HCT116 (cell line): ENCODE results near the gene AQP12B. TPM values are rescaled to one million over a fixed set of nuclear protein-coding genes. Genes with fewer than 3 reads are reported as not detected.

Experiments used
- ATAC-seq: fragments of 200-7000 bp; cut with Tn5 transposase; 2 replicates; pipeline ENCODE4 v1.9.1; 2020; ENCODE audit warnings: mild to moderate bottlenecking, moderate library complexity
- BruUV-seq: library from RNA; stranded (reverse); fragments of 400-500 nt; replicated peaks from 2 replicates; lab custom pipeline; 2021; lab: Mats Ljungman, UMichigan
- CTCF ChIA-PET: fragments of 300-600 bp; sonication (Branson Sonifier 250); formaldehyde crosslinking; loops from one replicate; lab custom pipeline; 2021; ENCODE audit warnings: antibody characterized with exemption; lab: Charles Lee
- POLR2A ChIA-PET: fragments of 300-600, 350-600 bp; sonication (Branson Sonifier 250); formaldehyde crosslinking; loops from one replicate; lab custom pipeline; 2021; ENCODE audit warnings: antibody characterized with exemption; lab: Charles Lee
- RAD21 ChIA-PET, 2 experiments: fragments of 300-600 bp; sonication (Branson Sonifier 250); formaldehyde crosslinking; loops; one replicate each; lab custom pipeline; 2023; ENCODE audit warnings: low total read pairs in 2 of 2; ENCODE audit not compliant: uncharacterized antibody in 2 of 2, unreplicated experiment in 2 of 2, low non-redundant PET in 1 of 2; lab: Charles Lee
- DNase-seq: peaks from one replicate; pipeline ENCODE4 v3.0.0-alpha.2; 2010; ENCODE audit warnings: low read depth, low spot score
- H2AFZ ChIP-seq: fragments of 200-600 bp; shearing (Covaris generic), sonication (generic); 2 replicates; pipeline ENCODE4 v1.6.1; 2017; ENCODE audit warnings: low read depth, mixed run types, mixed read lengths, antibody characterized with exemption, low read length; ENCODE audit not compliant: poor library complexity, severe bottlenecking
- H3K27ac ChIP-seq: 2 replicates; pipeline ENCODE4 v1.5.1; 2012; ENCODE audit warnings: low read depth, low read length
- H3K27me3 ChIP-seq: fragments of 200-600 bp; sonication (generic); 2 replicates; pipeline ENCODE4 v1.6.1; 2016; ENCODE audit warnings: mixed run types, low read length, mixed read lengths; ENCODE audit not compliant: insufficient read depth
- H3K36me3 ChIP-seq, 2 experiments: fragments of 200-500 bp in 1 of 2; fragments of 200-600 bp in 1 of 2; sonication (Bioruptor generic) in 1 of 2; sonication (generic) in 1 of 2; 2 replicates each; pipeline versions ENCODE4 v1.5.1 to v1.6.1; 2014 to 2016; ENCODE audit warnings: low read length in 2 of 2, inconsistent platforms in 1 of 2, mixed read lengths in 1 of 2, mixed run types in 1 of 2; ENCODE audit not compliant: insufficient read depth in 2 of 2, control insufficient read depth in 1 of 2
- H3K4me1 ChIP-seq, 2 experiments: fragments of 200-600 bp in 1 of 2; sonication (generic) in 1 of 2; 2 replicates each; pipeline versions ENCODE4 v1.5.1 to v1.6.1; 2012 to 2017; ENCODE audit warnings: low read length in 2 of 2, inconsistent platforms in 1 of 2, mild to moderate bottlenecking in 1 of 2, mixed read lengths in 1 of 2, mixed run types in 1 of 2, moderate library complexity in 1 of 2; ENCODE audit not compliant: insufficient read depth in 2 of 2, control insufficient read depth in 1 of 2
- H3K4me2 ChIP-seq: fragments of 200-600 bp; sonication (generic); 2 replicates; pipeline ENCODE4 v1.6.1; 2017; ENCODE audit warnings: mixed run types, low read length, mixed read lengths
- H3K4me3 ChIP-seq, 2 experiments: fragments of 200-600 bp in 1 of 2; sonication (generic) in 1 of 2; replicated peaks in 1 of 2; 2 replicates each; pipeline ENCODE4 v1.5.1; 2011 to 2016; ENCODE audit warnings: low read length in 2 of 2, control low read depth in 1 of 2, low read depth in 1 of 2, mild to moderate bottlenecking in 1 of 2, mixed read lengths in 1 of 2, mixed run types in 1 of 2
- H3K79me2 ChIP-seq: fragments of 200-600 bp; sonication (generic); 2 replicates; pipeline ENCODE4 v1.6.1; 2017; ENCODE audit warnings: mild to moderate bottlenecking, mixed run types, low read length, moderate library complexity, mixed read lengths; ENCODE audit not compliant: insufficient read depth
- H3K9ac ChIP-seq: fragments of 200-600 bp; sonication (generic); 2 replicates; pipeline ENCODE4 v1.6.1; 2016; ENCODE audit warnings: low read length, mixed read lengths
- H3K9me2 ChIP-seq: fragments of 200-600 bp; sonication (generic), shearing (Covaris generic); 2 replicates; pipeline ENCODE4 v1.6.1; 2017; ENCODE audit warnings: mixed run types, mild to moderate bottlenecking, moderate library complexity; ENCODE audit not compliant: insufficient read depth
- H3K9me3 ChIP-seq, 2 experiments: fragments of 200-500 bp in 1 of 2; fragments of 200-600 bp in 1 of 2; sonication (Bioruptor generic) in 1 of 2; sonication (generic) in 1 of 2; 2 replicates each; pipeline ENCODE4 v1.6.1; 2014 to 2017; ENCODE audit warnings: low read length in 2 of 2, mixed read lengths in 2 of 2, inconsistent platforms in 1 of 2, low read depth in 1 of 2, mild to moderate bottlenecking in 1 of 2, mixed run types in 1 of 2, moderate library complexity in 1 of 2; ENCODE audit not compliant: control insufficient read depth in 1 of 2, insufficient read depth in 1 of 2
- H4K20me1 ChIP-seq: fragments of 200-600 bp; sonication (generic), shearing (Covaris generic); 2 replicates; pipeline ENCODE4 v1.6.1; 2017; ENCODE audit warnings: mixed run types, mild to moderate bottlenecking, moderate library complexity; ENCODE audit not compliant: insufficient read depth
- ATF3 ChIP-seq: IDR thresholded peaks from 2 replicates; pipeline ENCODE4 v1.6.1; 2012
- CBX3 ChIP-seq: IDR thresholded peaks from 2 replicates; pipeline ENCODE4 v1.6.1; 2012; ENCODE audit warnings: low read depth
- ELF1 ChIP-seq: IDR thresholded peaks from 2 replicates; pipeline ENCODE4 v1.6.1; 2012; ENCODE audit warnings: low read depth, borderline replicate concordance
- EZH2phosphoT487 ChIP-seq: fragments of 200-600 bp; IDR thresholded peaks from 2 replicates; pipeline ENCODE4 v1.6.1; 2018; ENCODE audit warnings: antibody characterized with exemption, borderline replicate concordance
- FOSL1 ChIP-seq: IDR thresholded peaks from 2 replicates; pipeline ENCODE4 v1.6.1; 2012; ENCODE audit warnings: low read depth
- POLR2A ChIP-seq: IDR thresholded peaks from 2 replicates; pipeline ENCODE4 v1.7.0; 2011; ENCODE audit warnings: borderline replicate concordance; ENCODE audit not compliant: insufficient read depth, insufficient read length; ENCODE audit errors: extremely low read depth
- RAD21 ChIP-seq: IDR thresholded peaks from 2 replicates; pipeline ENCODE4 v1.6.1; 2012; ENCODE audit warnings: low read depth, mild to moderate bottlenecking
- SRF ChIP-seq: IDR thresholded peaks from 2 replicates; pipeline ENCODE4 v1.6.1; 2012; ENCODE audit warnings: low read depth
- ZBTB33 ChIP-seq: IDR thresholded peaks from 2 replicates; pipeline ENCODE4 v1.6.1; 2011; ENCODE audit warnings: mild to moderate bottlenecking, low read length, moderate library complexity; ENCODE audit not compliant: insufficient replicate concordance; ENCODE audit errors: extremely low read depth
- intact Hi-C: fragments of 100-400 bp; cut with micrococcal nuclease; formaldehyde crosslinking; loops from 2 replicates; pipeline ENCODE4 v1.10.0; 2022
- total RNA-seq: library from RNA; stranded (reverse); gene quantifications from one replicate; pipeline ENCODE4 v1.2.1, GENCODE V29; 2021; ENCODE audit not compliant: unreplicated experiment
- TF ChIP-seq, protein P1 (sequence below): IDR thresholded peaks from 2 replicates; pipeline ENCODE4 v1.6.1; 2012
- TF ChIP-seq, protein P2 (sequence below), 3 experiments: fragments of 200-600 bp in 1 of 3; sonication (generic) in 1 of 3; IDR thresholded peaks in 2 of 3; conservative IDR thresholded peaks in 1 of 3; 2 replicates each; pipeline ENCODE4 v1.5.1; 2012 to 2017; ENCODE audit warnings: low read depth in 2 of 3, low read length in 2 of 3, antibody characterized with exemption in 1 of 3, borderline replicate concordance in 1 of 3, control low read depth in 1 of 3, mild to moderate bottlenecking in 1 of 3, mixed read lengths in 1 of 3, mixed run types in 1 of 3, moderate library complexity in 1 of 3; ENCODE audit not compliant: insufficient read depth in 1 of 3

AQP12B gene
- total RNA-seq, 1 experiment from 2014 or later: not detected

DNA sequence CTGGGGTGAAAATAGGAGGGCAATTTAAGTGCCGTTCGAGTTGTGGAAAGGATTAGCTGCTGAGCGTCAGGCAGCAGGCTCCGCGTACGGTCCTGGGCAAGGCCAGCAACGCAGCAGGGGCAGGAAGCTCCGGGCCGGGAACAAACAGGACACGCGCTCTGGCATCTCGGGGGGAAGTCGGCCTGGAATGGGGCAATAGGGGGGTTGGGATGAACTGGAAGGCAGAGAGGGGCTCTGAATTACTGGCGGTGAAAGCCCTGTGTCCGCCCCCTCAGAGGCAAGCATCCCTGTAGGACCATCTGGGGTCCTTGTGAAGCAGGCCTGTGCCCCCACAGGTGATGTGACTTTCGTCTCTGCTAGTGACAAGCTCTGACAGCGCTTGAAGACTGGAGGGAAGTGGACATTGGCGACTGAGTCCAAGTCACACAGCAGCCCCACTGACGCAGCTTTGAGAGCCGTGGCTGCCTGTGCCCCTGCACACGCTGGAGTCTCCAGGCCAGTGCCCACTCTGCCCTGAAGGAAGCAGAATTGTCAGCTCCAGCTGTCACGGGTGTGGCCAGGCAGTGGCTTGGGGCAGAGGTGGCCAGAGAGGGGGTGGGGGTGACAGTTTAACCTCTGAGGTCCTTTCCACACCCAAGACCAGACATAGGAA, 35.1 kb downstream of the AQP12B start:
- RAD21 ChIA-PET: no interaction called here
- H3K9ac ChIP-seq: no peak overlapping the region
- H3K9me3 ChIP-seq: no peaks in the 10 kb centered on the region; a peak in 1 of 4 replicates
- no peaks in the 10 kb centered on the region for H3K9me2 ChIP-seq
- BruUV-seq: no TSS peak
- H3K27ac ChIP-seq: no peak overlapping the region
- H3K4me1 ChIP-seq: no peaks in the 10 kb centered on the region
- POLR2A ChIA-PET: no interaction called here
- ATAC-seq (no peak), DNase-seq (no peak)
- H3K4me3 ChIP-seq: no peak overlapping the region
- H3K36me3 ChIP-seq: no peaks in the 10 kb centered on the region
- H4K20me1 ChIP-seq: no peaks in the 10 kb centered on the region
- intact Hi-C loops: no loop called here
- H3K79me2 ChIP-seq: no peaks in the 10 kb centered on the region
- H3K4me2 ChIP-seq: no peak overlapping the region
- H3K27me3 ChIP-seq: peaks cover 24% of the 10 kb centered on the region
- H2AFZ ChIP-seq: no peak overlapping the region
- CTCF ChIA-PET: no interaction called here
- no peak for TF ChIP-seq CBX3

DNA sequence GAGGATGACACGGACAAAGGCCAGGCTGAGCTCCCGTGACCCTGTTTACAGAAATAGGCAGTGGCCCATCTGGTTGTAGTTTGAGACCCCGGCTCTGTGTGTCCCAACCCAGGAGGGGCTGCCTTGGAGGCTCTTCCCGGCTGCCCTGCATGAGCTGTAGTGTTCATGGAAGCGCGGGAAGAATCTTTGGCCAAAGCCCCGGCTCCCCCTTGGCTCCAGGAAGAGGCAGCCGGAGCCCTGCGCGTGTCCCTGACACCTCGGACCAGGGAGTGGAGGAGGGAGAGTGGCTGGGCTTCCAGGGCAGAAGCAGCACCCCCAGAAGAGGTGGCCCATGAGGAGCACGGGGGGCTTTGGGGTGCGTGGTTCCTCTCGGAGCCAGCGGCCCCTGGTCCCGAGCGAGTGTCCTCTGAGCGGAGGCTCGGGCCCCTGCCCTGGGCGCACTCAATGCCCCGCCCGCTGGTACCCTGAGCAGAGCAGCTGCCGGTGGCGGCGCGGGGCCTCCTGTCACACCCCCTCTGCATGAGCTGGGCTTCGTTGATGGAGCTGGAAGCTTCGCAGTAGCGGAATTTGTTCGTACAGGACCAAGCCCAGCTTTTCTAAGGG, 35.7 kb downstream of the AQP12B start:
- no peak overlapping the region for H2AFZ ChIP-seq
- no peaks in the 10 kb centered on the region for H3K4me1 ChIP-seq
- no peaks in the 10 kb centered on the region for H4K20me1 ChIP-seq
- H3K4me2 ChIP-seq: no peak overlapping the region
- no peak overlapping the region for H3K4me3 ChIP-seq
- H3K9me3 ChIP-seq: no peaks in the 10 kb centered on the region; a peak in 1 of 4 replicates
- ChIA-PET RAD21 (no interaction called here), CTCF (no interaction called here), POLR2A (no interaction called here)
- ATAC-seq (no peak), DNase-seq (no peak)
- no TSS peak for BruUV-seq
- H3K79me2 ChIP-seq: no peaks in the 10 kb centered on the region
- no peaks in the 10 kb centered on the region for H3K9me2 ChIP-seq
- H3K36me3 ChIP-seq: no peaks in the 10 kb centered on the region
- peaks cover 20% of the 10 kb centered on the region for H3K27me3 ChIP-seq
- no peak overlapping the region for H3K27ac ChIP-seq
- intact Hi-C loops: no loop called here
- H3K9ac ChIP-seq: no peak overlapping the region
- TF ChIP-seq ZBTB33 (no peak), ELF1 (no peak), ATF3 (no peak), POLR2A (no peak), RAD21 (no peak), SRF (no peak), EZH2phosphoT487 (no peak), FOSL1 (no peak)
- TF ChIP-seq, protein P1, sequence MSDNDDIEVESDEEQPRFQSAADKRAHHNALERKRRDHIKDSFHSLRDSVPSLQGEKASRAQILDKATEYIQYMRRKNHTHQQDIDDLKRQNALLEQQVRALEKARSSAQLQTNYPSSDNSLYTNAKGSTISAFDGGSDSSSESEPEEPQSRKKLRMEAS: no peak
- TF ChIP-seq, protein P2, sequence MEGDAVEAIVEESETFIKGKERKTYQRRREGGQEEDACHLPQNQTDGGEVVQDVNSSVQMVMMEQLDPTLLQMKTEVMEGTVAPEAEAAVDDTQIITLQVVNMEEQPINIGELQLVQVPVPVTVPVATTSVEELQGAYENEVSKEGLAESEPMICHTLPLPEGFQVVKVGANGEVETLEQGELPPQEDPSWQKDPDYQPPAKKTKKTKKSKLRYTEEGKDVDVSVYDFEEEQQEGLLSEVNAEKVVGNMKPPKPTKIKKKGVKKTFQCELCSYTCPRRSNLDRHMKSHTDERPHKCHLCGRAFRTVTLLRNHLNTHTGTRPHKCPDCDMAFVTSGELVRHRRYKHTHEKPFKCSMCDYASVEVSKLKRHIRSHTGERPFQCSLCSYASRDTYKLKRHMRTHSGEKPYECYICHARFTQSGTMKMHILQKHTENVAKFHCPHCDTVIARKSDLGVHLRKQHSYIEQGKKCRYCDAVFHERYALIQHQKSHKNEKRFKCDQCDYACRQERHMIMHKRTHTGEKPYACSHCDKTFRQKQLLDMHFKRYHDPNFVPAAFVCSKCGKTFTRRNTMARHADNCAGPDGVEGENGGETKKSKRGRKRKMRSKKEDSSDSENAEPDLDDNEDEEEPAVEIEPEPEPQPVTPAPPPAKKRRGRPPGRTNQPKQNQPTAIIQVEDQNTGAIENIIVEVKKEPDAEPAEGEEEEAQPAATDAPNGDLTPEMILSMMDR (IDR thresholded peaks at IDR 0.05 in 2 of 3, conservative IDR thresholded peaks at IDR 0.05 in 1 of 3; ENCODE audit: borderline replicate concordance in 1 of 3, insufficient read depth in 1 of 3, low read depth in 2 of 3, low read length in 2 of 3): no peak
